Astrocyte of the hippocampus (primary cell): ENCODE data around the gene NBPF1.
A peak's percentile ranks its signal among the peaks of the same experiment; 100 is the strongest.
"Not testable (repeated sequence)": the region's sequence is repeated elsewhere in the genome, so short reads cannot be mapped to it uniquely, and the experiment has no call there.

Experiments used
- DNase-seq: peaks from one replicate; pipeline ENCODE4 v3.0.0; 2011; ENCODE audit warnings: low read depth, low spot score

NBPF1 gene

DNA sequence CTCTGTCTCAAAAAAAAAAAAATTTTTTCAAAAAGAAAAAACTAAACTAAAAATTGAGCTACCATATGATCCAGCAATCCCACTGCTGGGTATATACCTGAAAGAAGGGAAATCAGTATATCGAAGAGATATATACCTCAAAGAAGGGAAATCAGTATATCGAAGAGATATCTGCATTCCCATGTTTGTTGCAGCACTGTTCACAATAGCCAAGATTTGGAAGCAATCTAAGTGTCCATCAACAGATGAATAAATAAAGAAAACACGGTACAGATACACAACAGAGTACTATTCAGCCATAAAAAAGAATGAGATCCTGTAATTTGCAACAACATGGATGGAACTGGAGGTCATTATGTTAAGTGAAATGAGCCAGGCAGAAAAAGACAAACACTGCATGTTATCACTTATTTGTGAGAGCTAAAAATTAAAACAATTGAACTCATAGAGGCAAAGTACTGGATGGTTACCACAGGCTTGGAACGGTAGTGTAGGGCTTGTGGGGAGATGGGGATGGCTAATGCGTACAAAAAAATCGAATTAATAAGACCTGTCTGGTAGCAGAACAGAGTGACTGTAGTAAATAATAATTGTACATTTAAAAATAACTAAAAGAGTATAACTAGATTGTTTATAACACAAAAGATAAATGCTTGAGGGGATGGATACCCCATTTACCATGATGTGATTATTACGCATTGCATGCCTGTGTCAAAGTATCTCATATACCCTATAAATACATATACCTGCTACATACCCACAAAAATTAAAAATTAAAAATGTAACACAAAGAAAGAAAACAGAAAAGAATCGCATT, 28.0 kb upstream of the NBPF1 start:
- not testable (repeated sequence) for DNase-seq

DNA sequence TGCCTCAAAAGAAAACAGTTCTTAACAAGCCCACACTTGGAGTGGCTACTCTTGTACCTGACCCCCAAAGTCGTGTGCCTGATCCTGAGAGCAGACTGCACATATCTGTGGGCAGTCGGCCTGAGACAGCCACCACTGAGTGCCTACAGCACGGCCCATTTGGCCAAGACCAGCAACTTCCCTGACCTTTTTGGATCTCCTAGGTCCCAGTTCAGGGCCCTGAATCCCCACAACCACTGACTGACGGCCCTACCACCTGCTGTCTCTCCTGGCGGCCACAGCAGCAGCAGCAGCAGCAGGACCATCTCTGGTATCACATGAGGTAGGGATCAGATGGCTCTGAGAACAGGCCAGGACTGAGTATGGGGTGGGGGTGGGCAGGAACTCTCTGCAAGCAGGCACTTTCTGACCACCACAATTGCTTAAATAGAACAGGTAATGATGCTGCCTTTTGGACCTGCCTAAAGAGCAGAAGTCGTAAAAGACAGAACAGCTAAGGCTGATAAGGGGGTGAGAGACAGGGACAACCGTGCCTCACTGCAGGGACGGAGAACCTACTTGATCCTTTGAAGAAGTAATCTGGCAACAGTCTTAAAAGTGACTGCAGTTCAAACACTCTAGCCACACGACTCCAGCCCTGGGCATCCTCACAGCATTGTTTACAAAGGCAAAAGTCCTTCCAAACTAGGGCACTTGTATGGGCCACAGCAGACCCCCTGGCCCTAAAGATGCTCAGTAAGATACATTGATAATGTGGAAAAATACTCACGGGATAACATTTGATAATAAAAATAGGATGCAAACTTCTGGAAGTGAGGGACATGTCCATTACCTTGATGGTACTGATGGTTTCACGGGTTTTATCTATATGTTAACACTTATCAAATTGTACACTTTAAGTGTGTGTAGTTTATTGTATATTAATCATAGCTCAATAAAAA, 26.0 kb upstream of the NBPF1 start:
- DNase-seq: not testable (repeated sequence)

DNA sequence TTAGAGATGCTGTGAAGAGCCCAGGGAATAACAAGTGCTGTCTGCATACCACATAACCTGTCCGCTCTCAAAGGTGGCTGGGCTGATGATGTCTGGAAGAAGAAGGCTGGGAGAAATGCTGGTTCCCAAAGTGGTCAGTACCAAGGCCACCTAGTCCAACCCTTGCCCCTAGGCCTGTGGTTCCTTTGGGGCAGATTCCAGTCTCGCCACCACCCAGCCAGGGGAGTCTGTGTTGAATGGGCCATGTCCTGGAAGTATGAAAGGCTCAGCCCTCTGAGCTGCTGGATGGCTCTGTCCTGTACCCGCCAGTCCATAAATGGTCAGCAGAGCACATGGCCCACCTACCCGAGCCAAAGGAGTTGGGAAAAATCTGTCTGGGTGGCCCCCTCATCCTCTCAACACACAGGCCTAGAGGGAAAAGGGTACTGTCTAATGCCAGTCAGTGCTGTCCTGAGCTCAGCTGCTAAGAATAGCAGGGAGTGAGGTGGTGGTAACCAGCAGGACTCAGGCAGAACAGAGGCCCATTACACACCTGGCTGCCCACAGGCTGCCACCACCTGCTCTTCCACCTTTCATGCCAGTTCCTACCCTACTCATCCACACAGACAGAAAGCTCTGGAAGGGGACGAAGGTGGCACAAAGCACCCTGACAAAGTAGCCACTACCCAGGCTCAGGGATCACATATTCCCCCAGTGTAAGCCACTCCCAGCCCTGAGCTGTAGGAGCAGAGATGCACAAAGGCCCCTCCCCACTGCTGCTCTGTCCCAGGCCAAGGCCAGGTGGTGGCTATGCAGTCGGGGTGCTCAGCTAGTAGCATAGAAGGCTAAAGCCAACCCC, 24.8 kb upstream of the NBPF1 start:
- DNase-seq: not testable (repeated sequence)

DNA sequence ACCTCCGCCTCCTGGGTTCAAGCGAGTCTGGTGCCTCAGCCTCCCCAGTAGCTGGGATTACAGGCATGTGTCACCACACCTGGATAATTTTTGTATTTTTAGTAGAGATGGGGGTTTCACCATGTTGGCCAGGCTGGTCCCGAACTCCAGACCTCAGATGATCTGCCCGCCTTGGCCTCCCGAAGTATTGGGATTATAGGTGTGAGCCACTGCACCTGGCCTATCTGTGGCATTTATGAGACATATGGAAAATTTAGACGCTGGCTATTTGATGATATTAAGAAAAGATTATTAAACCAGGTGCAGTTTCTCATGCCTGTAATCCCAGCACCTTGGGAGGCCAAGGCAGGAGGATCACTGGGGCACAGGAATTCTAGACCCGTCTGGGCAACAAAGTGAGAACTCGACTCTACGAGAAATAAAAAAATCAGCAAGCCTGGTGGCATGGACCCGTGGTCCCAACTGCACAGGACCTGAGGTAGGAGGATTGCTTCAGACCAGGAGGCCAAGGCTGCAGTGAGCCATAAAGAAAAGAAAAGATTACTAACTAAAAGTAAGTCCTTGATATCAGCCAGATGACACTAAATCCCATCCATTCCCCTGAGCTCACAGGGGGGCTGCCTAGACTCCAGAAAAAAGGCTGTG, 23.3 kb upstream of the NBPF1 start:
- DNase-seq: not testable (repeated sequence)

DNA sequence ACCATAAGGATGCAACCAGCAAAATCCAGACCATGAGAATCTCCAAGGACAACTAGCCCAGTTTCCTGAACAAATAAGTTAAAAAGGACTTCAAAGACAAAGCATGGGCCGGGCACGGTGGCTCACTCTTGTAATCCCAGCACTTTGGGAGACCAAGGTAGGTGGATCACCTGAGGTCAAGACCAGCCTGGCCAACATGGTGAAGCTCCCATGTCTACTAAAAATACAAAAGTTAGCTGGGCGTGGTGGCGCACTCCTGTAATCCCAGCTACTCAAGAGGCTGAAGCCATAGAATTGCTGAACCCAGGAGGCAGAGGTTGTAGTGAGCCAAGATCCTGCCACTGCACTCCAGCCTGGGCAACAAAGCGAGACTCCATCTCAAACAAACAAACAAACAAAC, 22.6 kb upstream of the NBPF1 start:
- DNase-seq: not testable (repeated sequence)

DNA sequence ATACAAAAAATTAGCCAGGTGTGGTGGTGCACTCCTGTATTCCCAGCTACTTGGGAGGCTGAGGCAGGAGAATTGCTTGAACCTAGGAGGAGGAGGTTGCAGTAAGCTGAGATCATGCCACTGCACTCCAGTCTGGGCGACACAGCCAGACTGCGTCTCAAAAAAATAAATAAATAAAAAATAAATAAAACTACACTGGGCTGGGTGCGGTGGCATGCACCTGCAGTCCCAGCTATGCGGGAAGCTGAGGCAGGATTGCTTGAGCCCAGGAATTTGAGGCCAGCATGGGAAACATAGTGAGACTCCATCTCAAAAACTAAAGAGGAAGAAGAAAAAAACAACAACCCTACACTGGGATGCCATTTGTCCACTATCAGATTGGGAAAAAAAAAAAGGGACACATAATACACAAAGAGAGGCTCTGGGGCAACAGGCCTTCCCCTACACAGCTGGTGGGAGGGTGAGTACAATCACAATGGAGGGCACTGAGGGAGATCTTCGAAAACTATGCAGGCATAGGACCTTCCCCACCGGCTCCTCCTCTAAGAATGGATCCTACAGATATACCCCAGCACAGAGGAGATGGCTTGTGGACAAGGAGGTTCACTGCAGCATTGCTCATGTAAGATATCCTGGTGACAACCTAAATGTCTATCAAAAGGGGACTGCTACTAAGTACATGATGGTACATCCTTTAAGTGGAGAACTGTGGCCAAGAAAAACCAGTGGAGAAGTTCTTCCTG, 20.3 kb upstream of the NBPF1 start:
- not testable (repeated sequence) for DNase-seq

DNA sequence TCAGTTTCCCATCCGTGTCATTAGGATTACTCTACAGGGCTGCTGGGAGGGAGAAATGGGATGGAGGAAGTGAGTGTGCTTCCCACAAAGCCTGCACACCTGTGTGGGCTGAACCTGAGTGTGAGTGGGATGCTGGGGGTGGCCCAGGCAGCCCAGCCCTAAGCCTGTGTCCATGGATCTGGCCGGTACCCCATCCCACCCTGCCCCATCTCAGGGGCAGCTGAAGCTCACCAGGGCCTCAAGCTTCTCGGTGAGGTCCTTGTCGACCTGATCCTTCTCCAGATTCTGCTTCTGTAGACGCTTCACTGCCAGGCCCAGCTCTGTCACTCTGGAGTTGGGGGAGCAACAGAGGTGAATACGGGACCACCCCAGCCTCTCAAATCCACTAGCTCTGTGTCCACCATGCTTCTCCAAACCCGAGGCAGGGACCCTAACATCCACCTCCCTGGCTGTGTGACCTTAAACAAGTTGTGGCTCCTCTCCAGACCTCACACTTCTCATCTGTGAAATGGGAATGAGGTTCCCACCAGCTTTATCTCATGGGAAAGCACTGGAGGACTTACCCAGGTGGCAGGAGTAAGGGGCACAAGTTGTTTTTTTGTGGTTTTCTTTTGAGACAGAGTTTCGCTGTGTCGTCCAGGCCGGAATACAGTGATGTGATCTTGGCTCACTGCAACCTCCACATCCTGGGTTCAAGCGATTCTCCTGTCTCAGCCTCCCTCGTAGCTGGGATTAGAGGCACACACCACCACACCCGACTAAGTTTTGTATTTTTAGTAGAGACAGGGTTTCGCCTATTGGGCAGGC, 18.9 kb upstream of the NBPF1 start:
- not testable (repeated sequence) for DNase-seq

DNA sequence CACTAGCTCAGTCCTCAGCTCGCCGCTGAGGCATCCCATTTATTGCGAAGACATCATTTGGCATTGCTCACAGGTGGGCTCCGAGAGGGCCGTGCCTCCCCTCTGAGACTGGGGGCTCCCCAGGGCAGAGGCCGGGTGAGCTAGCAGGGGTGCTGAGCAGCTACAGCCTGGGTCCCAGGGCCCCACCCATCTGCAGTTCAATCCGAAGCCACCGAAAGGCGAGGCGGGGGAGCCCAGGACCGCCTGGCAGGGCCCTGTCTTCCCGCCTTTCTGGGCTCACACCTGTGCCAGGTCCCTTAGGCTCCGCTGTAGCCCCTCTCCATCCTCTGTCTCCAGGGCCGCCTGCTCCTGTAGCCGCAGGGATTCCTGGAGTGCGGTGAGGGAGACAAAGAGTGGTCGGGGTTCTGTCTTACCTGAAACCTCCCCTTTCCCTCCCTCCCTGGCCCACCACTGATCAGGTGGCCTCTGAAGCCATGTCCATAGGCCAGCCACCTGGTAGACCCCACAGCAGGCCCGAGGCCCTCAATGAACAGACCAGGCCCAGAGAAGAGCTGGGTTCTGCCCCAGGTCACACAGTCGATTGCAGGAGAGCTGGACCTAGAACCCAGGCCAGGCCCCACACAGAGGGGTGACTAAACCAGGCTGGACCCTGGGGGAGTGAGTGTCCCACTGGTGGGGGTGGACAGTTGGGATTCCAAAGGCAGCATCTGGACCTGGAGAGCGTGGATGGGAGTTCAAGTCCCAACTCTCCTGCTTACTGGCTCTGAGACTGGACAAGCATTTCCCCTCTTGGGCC, 18.1 kb upstream of the NBPF1 start:
- DNase-seq: no peak

DNA sequence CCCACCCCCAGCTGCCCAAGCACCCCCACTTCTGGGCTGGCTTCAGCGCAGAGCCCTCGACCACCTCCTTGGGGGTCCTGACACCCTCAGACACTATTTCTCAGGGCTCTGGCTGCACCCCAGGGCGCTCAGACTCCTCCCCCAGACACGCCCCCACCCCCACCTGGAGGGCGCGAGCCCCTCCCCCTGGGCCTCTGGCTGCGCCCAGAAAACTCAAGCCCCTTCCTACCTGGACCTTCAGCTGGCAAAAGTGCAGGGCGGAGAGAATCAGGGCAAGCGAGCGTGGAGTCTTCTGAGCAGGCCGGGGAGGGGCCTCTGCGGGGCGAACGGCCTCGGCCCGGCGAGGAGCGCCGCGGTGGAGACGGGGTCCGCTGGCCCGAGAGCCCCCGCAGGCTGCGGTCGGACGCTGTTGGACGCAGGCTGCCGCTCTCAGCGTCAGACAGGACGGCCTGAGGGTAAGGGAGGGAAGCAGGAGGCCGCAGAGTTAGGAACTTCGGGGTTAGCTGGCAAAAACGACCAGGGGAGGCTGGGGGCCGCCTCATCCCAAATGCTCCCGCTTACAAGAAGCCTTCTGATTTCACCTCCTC, 17.4 kb upstream of the NBPF1 start:
- DNase-seq: no peak

DNA sequence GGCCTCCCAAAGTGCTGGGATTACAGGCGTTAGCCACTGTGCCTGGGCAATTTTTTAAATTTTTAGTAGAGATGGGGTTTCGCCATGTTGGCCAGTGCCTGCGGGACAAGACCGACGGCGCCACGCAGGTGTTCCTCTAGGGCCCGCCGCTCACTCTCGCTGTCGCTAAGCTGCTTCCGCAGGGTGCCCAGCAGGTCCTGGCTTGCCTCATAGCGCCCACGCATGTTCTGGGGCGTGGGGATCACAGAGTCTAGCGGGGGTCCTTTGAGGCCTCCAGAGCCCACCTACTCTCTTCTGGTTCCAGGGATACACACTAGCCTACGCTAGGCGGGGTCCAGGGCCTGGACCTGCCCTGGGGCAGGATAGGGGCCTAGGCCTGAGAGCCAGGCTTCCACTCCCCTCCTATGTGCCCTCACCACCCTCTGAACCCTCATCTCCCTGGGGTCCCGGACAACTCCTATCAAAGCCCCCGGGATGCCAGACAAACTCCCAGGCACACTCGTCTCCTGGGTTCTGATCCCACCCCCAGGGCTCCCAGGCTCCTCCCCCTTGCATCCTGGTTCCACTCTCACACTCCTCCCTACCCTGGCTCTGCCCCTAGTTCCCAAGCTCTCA, 16.7 kb upstream of the NBPF1 start:
- DNase-seq: not testable (repeated sequence)

DNA sequence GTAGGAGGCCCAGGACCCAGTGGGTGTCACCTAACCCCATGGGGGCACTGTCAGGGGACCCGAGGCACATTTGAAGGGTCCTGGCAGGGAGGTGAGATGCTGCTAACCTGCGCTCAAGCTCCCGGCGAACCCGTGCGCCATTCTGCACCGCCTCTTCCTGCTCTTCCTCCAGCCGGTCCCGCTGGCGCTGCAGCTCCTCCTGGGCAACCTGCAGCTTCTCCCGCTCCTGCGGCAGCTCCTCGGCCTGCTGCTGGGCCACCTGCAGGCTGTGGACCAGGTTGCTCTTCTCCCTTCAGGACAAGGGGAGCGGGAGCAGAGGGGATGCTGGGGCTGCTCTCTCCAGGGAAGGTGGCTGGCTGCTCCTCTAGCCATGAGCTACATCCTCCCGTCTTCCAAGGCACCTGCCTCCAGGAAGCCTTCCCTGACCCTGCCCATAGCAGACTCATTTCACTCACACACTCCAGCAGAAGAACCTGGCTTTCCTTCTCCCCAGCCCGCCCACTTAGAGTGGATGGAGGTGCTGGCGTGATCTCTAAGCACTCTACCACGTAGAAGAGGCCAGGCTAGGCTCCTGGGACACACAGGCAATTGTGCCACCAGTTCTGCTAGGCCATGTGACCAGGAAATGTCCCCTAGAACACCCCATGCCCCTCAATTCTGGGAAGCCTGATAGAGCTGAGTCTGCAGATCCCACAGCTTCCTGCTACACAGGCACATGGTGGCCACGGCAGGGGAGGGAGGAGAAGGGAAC, 15.2 kb upstream of the NBPF1 start:
- no peak for DNase-seq

DNA sequence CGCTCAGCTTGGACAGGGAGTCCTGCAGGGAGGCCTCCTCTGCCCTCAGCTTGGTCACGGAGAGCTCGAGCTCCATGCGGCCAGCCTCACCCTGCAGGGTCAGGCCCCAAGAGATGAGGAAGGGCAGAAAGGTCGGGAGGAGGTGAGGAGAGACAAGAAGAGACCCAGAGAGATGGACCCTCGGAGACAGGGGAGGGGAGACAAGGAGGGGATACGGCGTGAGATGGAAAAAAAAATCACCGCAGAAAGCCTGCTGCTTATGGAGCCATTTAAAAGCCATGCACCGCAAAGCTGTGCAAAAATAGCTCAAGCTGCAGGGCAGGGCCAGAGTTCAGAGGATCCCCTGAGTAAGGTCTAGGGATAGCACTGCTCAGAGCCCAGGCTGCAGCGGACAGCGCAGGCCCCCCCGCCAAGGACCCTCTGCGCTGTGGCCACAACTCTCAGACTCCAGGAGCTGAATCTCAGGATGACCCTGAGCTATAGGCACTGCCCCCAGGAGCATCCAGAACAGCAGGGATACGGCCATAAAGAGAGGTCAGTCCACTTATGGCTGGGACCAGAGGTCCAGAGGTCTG, 13.1 kb upstream of the NBPF1 start:
- DNase-seq: not testable (repeated sequence)

DNA sequence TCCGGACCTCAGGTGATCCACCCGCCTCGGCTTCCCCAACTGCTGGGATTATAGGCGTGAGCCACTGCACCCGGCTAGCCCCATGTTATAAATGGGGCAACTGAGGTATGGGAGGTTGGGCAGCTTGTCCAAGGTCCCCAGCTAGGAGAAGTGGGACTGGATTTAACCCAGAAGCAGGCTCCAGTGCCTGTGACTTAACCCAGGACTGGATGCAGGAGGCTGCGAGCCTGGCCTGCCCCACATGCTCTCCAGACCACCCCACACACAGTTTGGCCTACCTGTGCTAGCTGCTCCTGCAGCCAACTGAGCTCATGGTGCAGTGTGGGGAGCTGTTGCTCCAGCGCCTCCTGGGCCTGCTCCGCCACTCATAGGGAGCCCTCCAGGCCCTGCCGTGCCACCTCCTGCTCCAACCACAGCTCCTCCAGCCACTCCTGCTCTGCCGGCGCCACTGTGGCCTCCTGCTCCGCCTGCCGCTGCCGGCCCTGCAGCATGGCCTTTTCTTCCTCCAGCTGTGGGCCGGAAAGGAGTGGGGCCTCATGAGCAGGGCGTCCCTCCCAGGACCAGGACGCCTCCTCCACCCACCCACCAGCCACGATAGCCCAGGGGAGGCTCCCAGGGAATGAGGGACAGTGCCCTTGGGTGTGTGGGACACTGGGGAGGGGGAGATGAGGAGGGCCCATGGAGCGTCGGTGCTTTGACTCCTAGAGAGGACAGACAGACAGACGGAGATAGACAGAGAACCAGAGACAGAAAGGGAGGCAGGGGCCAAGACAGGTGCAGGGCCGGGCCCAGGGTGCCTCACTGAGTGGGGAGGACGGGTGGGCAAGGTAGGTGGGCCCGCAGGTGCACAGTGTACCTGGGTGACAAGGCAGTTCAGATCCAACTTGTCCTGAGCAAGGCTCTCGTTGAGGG, 12.4 kb upstream of the NBPF1 start:
- no peak for DNase-seq

DNA sequence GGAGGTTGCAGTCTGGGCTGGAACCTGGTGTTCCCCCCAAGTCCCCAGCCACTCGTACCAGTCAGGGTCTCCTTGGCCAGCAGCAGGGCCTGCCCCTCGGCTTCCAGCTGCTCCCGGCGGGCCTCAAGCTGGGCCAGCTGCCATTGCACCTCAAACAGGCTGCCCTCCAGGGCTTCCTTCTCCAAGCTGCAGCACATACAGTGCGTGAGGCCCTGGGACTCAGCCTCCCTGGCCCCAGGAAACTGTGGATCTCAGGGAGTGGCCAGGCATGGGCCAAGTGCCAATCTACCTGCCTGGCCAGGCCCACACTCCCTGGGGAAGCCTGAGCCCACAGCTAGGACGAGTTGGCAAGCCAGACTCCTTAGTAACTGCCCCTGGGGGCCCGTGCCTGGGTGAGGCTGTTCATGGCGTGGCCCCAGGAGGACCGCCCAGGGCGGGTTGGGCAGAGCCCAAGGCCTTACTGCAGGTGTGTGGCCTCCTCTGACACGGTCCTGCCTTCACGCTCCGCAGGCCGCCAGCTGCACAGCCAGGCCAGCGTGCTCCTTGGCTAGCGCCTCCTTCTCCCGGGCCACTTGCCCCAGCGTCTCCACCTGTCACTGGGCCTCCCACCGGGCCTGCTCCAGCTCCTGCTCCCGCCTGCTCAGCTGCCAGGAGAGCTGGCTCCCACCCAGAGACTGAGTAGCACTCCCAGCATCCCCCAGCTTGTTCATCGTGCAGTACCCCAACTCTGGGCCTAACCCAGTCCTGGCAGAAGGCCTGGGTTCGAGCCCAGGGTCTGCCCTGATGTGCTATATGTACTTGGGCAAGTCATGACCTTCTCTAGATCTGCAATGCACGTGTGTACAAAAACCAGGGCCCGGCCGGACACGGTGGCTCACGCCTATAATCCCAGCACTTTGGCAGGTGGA, 10.7 kb upstream of the NBPF1 start:
- peak; percentile 54 for DNase-seq

DNA sequence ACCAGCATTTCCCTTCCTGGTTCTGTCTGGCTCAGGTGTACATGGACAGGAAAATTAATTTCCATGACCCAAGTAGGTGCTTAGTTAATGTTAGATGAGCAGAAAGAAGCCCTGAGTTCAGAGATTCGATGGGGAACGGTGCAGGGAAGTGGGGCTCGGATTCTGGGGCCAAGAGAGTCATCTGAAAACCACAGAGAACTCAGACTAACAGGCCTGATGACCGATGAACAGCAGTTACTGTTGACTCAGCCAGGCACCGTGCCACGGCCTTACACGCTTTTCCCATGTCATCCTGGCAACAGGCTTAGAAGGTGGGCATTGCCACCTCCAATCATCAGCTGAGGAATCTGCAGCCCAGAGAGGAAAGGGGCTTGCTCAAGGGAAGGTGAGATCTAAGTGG, 10.0 kb upstream of the NBPF1 start:
- DNase-seq: peak; percentile 94
